ENCODE measurements around the gene NCF4. TPM values are rescaled to one million over a fixed set of nuclear protein-coding genes. Genes with fewer than 3 reads are reported as not detected.

NCF4 gene
- total RNA-seq, 1 donor from 2014 or later, result not detected

DNA sequence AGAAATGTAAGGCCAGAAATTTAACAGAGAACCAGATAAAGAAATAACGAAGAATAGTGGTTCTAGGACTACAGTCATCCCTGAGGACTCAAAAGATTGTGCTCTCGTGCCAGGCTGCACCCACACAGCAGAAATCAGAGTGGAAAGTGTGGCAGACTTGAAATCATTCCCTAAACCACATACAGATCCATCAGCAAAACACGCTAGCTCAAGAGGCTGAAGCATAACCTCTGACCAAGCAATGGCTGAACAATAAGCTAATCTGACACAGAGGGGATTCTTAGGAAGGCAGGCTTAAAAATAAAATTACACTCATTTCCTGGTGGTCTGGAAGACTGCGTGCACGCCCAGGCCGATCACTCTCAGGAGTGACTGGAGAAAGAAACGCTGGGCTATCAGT is 19.0 kb downstream of the NCF4 start:
- no peak for TF ChIP-seq CTCF (IDR thresholded peaks at IDR 0.05; ENCODE audit: insufficient read depth, low read length, severe bottlenecking)
- Histone ChIP-seq H3K27me3 (ENCODE audit: control insufficient read depth, insufficient read depth, low read length) (peaks cover 6% of the 10 kb centered on the region), H3K36me3 (ENCODE audit: control insufficient read depth, insufficient read depth, low read length) (no peaks in the 10 kb centered on the region), H3K4me3 (ENCODE audit: low read depth, low read length) (no peak overlapping the region)
- FAIRE-seq, result no peak
- DNase-seq (ENCODE audit: low read depth), result no peak

DNA sequence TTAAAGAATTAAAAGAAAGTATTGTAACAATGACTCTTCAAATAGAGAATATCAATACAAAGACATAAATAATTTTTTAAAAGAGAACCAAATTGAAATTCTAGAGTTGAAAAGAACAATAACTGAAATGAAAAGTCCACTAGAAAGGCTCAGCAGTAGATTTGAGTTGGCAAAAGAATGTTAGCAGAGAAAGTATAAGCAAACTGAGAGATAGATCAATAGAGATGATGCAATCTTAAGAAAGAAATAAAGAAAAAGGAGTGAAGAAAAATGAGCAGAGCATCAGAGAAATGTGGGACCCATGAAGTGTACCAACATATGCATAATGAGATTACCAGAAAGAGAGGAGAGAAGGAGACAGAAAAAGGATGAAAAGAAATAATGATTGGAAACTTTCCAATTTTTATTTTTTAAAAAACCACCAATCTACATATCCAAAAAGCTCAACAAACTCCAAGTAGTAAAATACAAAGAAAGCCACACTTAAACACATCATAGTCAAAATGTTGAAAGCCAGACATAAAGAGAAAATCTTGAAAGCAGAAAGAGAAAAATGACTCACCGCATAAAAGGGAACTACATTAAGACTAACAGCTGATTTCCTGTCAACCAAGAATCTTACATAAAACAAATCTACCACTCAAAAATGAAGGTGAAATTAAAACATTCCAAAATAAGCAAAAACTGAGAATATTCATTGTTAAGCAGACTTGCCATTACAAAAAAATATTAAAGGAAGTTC is 20.9 kb downstream of the NCF4 start:
- DNase-seq (ENCODE audit: low read depth), result no peak
- Histone ChIP-seq H3K36me3 (ENCODE audit: control insufficient read depth, insufficient read depth, low read length) (no peaks in the 10 kb centered on the region), H3K27me3 (ENCODE audit: control insufficient read depth, insufficient read depth, low read length) (peaks cover 6% of the 10 kb centered on the region), H3K4me3 (ENCODE audit: low read depth, low read length) (no peak overlapping the region)
- no peak for FAIRE-seq
- no peak for TF ChIP-seq CTCF (IDR thresholded peaks at IDR 0.05; ENCODE audit: insufficient read depth, low read length, severe bottlenecking)

DNA sequence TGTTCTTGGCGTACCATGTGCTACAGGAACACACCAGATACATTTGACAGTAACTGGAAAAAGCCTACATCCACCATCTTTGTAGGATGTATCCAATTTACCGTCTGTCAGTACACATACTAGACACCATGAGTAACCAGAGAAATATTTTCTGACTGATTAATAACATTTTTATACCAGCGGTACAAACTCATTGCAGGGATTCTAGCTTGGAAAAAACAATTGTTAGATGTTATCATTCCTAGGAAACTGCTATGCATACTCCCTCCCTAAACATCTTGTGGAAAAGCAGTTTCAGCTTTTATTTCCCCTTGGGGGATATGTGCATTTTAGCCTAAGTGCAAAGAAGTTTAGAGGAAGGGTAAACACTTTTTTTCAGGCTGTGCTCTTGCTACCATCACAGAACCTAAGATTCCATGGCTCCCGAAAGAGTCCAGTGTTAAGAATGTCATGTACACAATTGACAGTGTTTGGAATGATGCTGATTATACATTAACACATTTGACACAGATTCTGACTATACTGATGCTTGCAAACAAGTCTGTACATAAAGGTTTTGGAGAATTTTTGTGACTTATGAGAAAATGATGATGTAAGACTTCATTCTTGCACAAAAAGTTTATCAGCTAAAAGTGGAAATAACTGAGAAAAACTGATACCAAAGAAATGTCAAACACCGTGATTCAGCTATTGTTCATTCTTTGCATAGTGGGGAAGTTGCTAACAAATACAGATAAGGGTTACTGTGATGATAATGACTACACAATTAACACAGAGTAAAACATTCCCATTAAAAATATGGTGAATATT is 23.7 kb downstream of the NCF4 start:
- DNase-seq (ENCODE audit: low read depth) (peak; percentile 42), FAIRE-seq (no peak)
- H3K4me3 ChIP-seq (ENCODE audit: low read depth, low read length), result no peak overlapping the region
- TF ChIP-seq CTCF (IDR thresholded peaks at IDR 0.05; ENCODE audit: insufficient read depth, low read length, severe bottlenecking), result no peak
- H3K27me3 ChIP-seq (ENCODE audit: control insufficient read depth, insufficient read depth, low read length), result no peaks in the 10 kb centered on the region
- H3K36me3 ChIP-seq (ENCODE audit: control insufficient read depth, insufficient read depth, low read length), result no peaks in the 10 kb centered on the region

DNA sequence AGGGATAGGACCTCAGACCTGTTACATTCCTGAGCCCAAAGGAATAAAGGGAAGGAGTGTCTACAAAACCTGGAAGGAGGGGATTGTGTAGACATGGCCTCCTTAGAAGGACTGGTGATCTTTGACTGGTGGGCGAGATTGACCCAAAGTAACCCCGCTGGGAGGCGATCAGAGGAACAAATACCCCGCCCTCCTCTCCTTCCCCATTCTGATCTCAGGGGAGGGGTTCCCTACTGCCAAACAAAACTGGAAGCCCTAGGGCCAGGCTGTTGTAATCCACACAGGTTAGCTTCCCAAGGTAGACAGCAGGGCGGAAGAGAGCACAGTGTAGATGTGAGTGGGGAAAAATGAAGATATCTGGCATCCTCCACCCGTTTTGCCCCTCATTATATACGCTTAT is 24.7 kb downstream of the NCF4 start:
- DNase-seq (ENCODE audit: low read depth) (no peak), FAIRE-seq (no peak)
- Histone ChIP-seq H3K27me3 (ENCODE audit: control insufficient read depth, insufficient read depth, low read length) (no peaks in the 10 kb centered on the region), H3K36me3 (ENCODE audit: control insufficient read depth, insufficient read depth, low read length) (no peaks in the 10 kb centered on the region), H3K4me3 (ENCODE audit: low read depth, low read length) (no peak overlapping the region)
- TF ChIP-seq CTCF (IDR thresholded peaks at IDR 0.05; ENCODE audit: insufficient read depth, low read length, severe bottlenecking), result no peak

DNA sequence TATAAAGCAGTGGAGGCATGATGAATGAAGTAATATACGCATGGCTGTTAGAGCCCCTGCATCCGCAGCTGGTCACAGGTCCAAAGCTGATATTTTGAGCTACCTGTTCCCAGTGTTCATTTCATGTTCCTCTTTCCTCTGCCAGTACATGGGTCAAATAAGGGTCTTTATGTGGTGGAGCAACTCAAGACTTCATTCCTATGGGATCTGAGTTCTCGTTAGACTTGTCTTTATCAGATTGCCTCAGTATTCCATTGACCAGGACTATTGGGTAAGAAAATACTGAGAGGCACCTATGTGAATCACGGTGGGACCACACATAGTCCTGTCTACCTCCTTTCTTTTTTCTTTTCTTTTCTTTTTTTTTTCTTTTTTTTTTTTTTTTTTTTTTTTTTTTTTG is 25.2 kb downstream of the NCF4 start:
- FAIRE-seq, result no peak
- no peak for DNase-seq (ENCODE audit: low read depth)
- Histone ChIP-seq H3K27me3 (ENCODE audit: control insufficient read depth, insufficient read depth, low read length) (no peaks in the 10 kb centered on the region), H3K4me3 (ENCODE audit: low read depth, low read length) (no peak overlapping the region), H3K36me3 (ENCODE audit: control insufficient read depth, insufficient read depth, low read length) (no peaks in the 10 kb centered on the region)
- no peak for TF ChIP-seq CTCF (IDR thresholded peaks at IDR 0.05; ENCODE audit: insufficient read depth, low read length, severe bottlenecking)
